ENCODE results near the gene PMPCA.
A peak's percentile ranks its signal among the peaks of the same experiment; 100 is the strongest.

Gene PMPCA

GRCh38 chr9:136373300-136374182, 36.9 kb upstream of the PMPCA start, which contains the start of gene CARD9:
Gene CARD9, minus strand, starts transcription at chr9:136373669. Its CDS starts 1,591 bp downstream, at chr9:136372078.
- DNase-seq, result no peak

GRCh38 chr9:136374183-136374575, 36.3 kb upstream of the PMPCA start:
- no peak for DNase-seq

DNA sequence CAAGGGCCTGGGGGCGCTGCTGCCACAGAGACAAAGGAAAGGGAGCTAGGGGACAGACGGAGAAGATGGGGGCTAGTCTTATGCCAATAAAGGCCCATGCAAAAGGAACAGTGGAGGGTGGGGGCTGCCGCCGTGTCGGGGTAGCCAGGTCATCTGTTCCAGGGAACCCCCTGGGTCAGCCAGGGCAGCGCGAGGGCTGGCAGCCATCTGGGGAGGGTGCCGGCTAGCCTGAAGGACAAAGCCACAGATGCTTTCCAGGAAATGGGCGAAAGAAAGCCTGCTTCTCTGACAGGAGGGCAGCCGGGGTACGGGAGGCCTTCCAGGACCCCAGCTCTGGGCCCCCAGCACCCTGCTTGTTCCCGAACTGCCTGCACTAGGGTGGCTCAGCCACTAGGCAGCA, 35.4 kb upstream of the PMPCA start:
- no peak for DNase-seq

GRCh38 chr9:136376457-136376856, 34.0 kb upstream of the PMPCA start:
- DNase-seq, result no peak

DNA sequence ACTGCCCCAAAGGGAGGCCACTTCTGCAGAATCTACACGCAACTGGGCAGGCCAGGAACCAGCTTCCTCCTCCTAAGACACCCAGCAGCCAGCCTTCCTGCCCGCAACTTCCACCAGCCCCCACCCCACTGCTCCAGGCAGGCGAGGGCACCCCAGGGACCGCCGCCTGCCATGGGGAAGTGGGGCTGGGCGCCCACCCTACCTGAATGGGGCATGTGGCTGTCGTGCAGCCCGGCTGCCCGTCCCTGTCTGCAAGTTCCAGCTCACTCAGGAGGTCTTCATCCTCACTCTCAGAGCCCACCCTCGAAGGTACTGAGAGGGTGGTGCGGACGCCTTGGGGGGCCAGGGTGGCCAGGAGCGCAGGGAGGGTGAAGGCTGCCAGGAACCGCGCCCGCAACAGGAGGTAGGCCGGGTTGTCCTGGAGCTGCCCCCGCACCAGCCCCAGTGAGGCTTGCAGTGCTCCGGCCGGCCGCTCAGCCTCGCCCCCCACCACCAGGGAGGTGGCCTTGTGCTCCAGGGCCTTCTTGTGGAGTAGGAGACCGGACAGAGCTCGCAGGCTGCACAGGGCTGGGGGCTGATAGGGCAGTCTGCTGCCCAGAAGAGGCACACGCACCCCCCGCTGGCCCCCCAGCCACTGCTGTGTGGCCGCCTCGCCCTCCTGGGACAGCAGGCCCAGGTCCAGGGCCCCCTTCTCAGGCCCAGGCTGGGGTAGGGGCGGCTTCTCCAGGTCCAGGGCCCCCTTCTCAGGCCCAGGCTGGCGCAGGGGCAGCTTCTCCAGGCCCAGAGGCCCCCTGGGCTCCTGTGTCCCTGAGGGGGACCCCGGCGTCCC, 32.9 kb upstream of the PMPCA start:
- no peak for DNase-seq

DNA sequence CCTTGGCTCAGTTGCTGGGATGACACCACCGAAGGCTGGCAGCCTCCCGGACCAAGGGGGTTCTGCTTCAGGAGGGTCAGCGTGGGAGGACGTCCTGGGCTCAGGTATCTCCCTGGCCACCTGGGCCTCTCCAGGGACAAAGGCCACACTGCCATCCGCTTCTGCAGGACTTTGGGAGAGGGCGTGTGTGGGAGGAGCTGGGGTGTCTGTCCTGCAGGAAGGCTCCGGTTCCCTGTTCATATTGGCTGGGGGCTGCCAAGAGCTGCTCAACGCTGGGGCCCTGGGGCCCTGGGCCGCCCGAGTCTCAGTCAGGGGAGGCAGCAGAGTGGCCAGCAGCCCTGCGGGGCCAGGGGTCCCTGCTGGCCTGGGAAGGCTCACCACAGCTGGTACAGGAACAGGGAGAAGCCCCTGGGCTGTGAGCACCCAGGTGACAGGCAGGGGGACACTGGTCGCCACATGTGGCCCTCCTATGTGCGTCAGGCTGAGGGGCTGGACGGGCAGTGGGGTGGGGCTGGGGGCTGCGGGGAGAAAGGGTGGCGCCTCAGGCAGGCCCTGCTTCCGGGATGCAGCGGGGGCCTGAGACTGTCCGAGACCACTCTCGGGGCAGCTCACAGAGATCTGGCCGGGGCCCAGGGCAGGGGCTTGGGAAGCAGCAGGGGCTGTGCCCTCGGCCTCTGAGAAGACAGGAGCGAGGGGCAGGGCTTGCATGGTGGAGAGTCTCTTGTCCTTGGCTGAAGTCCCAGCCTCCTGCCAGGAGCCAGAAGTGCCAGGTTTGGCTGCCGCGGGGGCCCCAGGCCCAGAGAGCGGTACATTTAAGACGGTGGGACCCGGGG, 32.1 kb upstream of the PMPCA start:
- DNase-seq, result no peak

DNA sequence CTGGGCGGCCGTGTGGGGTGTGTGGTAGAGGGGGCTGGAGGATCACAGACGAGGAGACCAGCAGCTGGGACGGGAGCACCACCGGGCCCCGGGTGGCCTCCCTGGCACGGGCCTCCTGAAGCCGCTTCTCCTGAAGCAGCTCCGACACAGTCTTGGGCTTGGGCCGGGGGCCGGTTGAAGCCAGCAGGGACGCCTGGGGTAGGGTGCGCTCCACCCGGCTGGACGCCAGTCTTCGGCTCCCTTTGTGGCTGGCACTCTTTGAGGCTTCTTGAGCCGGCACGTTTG, 31.5 kb upstream of the PMPCA start:
- no peak for DNase-seq

GRCh38 chr9:136379401-136379800, 31.1 kb upstream of the PMPCA start:
- no peak for DNase-seq

- DNase-seq, result no peak
Measured at GRCh38 chr9:136379891-136380290, 30.6 kb upstream of the PMPCA start.

- no peak for DNase-seq
Measured at GRCh38 chr9:136380381-136380780, 30.1 kb upstream of the PMPCA start.

GRCh38 chr9:136381311-136381710, 29.1 kb upstream of the PMPCA start:
- DNase-seq, result no peak

DNA sequence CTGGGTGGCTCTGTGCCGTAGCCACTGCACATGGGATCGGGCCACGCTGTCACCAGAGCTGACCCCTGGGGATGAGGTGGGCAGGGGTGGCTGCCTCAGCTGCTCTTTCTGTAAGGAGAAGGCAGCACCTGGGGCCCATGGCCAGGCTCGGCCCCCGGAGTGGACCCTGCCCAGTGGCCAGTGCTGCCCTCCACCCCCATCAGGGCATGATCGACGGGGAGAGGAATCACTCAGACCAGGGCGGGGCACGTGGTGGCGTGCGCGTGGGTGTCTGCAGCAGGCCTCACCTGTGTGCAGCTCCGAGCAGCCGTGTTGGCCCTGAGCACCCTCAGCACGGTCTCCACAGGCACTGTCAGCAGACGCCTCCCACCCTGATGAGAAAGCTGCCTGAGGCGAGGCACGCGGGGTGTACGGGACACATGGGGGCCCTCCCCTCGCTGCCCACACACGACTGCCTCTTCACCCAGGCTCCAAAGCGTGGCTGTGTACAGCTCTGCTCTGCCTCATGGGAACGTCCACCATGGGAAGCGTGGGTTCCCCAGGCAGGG, 28.4 kb upstream of the PMPCA start:
- no peak for DNase-seq

GRCh38 chr9:136383436-136383835, 27.0 kb upstream of the PMPCA start:
- DNase-seq, result no peak

- DNase-seq, result peak; percentile 57 to 60
Measured at GRCh38 chr9:136385015-136385414, 25.4 kb upstream of the PMPCA start.

DNA sequence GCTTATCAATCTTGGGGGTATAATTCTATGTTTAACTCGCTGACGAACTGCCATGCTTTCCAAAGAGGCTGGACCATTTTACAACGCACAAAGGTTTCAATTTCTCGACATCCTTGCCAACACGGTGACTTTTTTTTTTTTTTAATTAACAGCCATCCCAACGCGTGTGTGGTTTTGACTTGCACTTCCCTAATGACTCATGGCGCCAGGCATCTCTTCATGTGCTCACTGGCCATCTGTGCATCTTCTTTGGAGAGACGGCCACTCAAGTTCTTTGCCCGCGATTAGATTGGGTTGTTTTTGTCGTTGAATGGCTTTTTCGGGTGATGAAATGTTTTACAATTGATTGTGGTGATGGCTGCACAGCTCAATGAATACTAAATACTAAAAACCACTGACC, 24.4 kb upstream of the PMPCA start:
- no peak for DNase-seq

- DNase-seq, result no peak
Measured at GRCh38 chr9:136387217-136387616, 23.2 kb upstream of the PMPCA start.

- DNase-seq, result no peak
Measured at GRCh38 chr9:136389396-136389795, 21.1 kb upstream of the PMPCA start.

GRCh38 chr9:136391737-136392537, 18.5 kb upstream of the PMPCA start:
- DNase-seq, result no peak

- no peak for DNase-seq
Measured at GRCh38 chr9:136392538-136393449, 17.7 kb upstream of the PMPCA start.

DNA sequence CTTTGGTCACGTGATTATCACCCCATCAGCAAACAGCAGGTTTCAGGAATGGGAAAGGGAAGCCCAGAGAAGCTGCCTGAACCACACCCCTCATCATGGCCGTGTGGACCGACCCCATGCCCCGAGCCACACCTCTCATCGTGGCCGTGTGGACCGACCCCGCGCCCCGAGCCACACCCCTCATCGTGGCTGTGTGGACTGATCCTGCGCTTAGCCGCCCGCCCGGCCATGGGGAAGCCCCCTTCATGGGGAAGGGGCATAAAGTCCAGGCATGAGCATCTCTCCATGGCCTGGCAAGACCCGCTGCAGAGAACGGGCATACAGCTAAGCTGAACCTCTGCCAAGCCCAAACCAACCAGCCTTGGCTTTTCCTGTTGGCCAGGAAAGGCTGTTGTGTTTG, 16.9 kb upstream of the PMPCA start:
- no peak for DNase-seq

All from activated T-cell treated with anti-CD3 and anti-CD28 coated beads, Interleukin-2, amount 50 U/mL, for 48 hours (primary cell).